GM18508 (cell line): Measurements from ENCODE around the gene AIFM2.

Experiments
- ATAC-seq: cut with Tn5 transposase; IDR thresholded peaks from one replicate; pipeline ENCODE4 v1.9.1; 2021; ENCODE audit warnings: moderate number of reproducible peaks; ENCODE audit not compliant: insufficient read depth, unreplicated experiment

Gene AIFM2

DNA sequence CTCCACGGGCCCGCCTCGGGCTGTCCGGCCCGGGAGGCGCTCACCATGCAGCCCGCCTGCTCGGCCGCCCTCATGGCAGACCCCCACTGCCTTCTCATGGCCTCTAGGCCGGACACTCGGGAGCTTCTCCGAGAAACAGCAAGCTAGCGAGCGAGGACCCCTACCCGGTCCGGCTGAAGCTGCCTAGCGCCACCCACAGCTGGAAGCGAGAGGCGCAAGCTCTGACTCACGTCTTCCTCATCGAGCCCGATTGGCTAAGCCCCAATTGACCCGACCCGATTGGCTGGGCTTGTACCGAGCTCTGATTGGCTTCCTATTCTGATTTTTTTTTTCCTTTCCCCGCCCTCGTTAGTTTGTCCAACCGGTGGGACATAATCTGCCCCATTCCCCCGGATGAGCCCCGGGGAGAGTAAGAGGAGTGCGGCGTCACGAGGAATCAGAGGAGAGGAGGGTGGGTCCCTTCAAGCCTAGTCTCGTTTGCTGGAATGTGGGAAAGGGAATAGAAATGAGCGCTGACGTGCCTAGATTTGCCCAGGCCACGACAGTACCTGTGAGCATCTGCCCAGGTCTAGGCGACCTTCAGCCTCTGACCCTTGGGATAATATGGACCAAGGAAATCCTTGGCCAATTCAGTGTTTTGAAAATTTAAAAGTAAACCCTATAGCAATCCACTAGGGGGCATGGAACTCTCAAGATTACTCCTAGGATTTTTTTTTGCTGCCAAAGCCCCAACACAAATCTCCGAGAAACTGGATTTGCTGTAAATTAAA is 14.0 kb upstream of the AIFM2 start, which contains the start of gene TYSND1:
Gene TYSND1, minus strand, starts transcription at position 212 of the 770 bp plus-strand sequence. Its CDS starts 114 bp downstream, at position 98.
- peak; percentile 79 for ATAC-seq

DNA sequence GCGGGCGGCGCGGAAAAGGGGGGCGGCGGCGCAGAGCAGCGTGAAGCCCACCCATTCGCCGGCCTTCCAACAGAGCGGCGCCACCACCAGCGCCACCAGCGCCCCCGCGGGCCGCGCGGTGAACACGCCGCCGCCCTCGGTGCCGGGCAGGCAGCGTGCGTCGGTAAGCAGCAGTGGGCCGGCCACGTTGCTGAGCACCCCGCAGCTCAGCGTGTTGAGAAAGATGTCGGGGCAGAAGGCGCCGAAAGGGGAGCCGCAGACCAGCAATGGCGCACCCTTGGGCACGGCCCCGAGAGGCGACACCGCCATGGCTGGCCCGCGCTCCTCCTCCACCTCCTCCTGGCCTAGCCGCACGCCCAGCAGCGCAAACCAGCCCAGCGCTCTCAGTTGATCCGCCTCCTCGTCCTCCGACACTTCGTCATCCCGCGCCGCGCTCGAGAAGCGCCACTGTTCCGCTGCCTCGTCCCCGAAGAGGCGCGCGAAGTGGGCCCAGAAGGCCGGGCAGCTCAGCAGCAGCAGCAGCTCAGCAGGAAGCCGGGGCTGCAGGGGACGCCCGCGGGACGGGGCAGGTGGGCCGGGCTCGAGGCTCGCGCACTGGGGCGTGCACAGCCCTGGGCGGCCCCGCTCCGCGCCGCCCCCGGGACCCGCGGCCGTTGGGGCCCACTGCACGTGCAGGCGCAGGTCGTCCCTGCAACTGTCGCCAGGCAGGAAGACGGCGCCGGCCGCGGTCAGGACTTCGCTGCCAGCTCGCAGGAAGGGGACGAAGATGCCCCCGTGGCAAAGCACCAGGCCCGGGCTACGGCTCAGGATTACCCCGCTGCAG is 13.3 kb upstream of the AIFM2 start:
- ATAC-seq: peak; percentile 24

DNA sequence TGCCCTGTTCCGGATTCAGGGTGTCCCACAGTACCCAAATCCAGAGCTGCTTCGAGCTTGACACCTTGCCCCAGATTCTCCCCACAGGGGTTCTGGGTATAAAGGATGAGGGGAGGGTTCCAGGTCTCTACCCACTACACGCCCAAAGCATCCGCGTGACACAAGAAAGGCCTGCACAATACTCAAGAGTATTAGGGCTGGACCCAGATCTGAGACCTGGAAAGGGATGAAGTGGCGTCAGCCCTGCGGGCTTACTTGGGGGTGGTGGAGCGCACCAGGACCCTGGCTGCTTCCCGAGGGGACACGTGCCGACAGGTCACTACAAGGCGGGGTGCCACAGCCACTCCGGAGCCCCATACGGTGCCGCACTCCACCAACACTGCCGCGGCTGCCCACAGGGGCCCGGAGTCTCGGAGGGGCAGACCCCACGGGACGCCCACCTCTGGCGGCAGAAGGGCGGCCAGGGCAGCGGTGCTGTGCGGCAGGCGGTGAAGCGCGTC is 12.6 kb upstream of the AIFM2 start:
- peak; percentile 5 for ATAC-seq

DNA sequence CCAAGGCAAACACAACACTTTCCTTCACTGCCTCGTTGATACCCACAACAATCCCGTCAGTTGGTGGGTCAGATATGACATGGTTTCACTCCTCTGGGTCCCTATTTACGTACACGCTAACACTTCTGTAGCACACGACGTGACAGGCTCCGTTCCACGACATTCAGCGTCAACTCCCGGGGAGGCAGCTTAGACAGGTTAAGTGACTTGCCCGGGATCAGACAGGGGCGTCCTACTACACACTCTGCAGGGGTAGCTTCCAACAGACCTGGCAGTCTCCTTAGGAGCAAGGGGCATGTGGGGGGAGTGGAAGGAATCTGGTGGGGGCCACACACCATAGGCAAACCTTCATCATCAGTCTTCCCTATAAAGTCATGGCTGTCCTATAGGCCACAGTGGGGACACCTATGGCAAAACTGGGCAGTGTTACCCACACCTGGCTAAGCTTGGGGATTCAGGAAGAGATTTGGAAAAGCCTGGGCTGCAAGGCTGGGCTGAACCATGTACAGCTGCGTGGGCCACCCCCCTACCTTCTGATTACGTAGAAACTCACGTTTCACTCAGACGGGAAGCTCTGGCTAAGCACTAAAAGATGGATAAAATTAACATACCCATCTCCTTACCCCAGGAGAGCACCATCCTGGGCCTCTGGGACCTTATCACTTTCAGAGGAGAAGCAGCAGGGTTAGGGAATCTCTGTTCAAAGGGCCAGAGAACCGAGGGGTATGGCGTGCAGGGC is 11.9 kb upstream of the AIFM2 start:
- ATAC-seq: no peak

DNA sequence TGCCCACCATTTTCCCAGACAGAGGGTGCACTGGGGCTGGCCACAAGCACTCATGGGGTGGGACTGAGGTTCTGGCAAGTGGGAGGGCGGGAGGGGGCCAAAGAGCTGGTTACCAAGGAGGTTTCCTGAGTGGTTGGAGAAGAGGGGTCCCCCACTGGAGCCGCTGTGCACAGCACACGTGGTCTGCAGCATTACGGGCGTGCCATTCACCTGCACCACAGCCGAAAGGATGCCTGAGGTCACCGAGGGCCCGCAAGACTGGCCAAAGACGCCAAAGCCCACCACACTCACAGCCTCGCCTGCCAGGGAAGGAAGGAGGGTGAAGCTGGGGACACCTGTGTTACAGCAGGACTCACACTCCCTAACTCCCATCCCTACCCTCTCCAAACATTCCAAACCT is 9.9 kb upstream of the AIFM2 start:
- ATAC-seq: no peak

DNA sequence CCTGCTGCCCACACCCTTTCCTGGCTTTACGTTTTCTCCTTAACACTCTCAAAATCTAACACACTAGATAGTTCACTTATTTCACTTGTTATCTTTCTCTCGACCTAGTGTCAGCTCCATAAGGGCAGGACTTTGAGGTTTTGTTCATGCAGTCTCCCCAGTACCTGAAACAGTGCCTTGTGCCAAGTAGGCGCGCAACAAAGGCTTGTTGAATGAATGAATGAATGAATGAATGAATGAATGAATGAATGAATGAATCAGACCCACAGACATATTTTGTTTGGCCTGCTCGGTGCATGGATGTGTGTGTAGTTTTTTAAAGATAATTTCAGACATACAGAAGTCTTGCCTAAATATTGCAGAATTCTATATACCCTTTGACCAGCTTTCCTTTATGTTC is 7.7 kb upstream of the AIFM2 start:
- no peak for ATAC-seq

DNA sequence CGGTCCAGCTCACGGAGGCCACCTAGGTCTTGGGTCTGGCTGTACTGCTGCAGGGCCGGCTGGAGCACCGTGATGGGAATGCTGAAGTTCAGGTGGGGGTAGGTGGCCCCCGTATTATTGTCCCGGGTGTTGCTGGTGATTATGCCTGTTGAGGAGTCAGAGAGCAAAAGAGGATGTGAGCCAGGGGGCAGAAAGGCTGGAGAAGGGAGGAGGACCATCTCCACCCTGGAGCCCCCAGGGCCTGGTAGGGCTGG is 7.3 kb upstream of the AIFM2 start:
- ATAC-seq: no peak

DNA sequence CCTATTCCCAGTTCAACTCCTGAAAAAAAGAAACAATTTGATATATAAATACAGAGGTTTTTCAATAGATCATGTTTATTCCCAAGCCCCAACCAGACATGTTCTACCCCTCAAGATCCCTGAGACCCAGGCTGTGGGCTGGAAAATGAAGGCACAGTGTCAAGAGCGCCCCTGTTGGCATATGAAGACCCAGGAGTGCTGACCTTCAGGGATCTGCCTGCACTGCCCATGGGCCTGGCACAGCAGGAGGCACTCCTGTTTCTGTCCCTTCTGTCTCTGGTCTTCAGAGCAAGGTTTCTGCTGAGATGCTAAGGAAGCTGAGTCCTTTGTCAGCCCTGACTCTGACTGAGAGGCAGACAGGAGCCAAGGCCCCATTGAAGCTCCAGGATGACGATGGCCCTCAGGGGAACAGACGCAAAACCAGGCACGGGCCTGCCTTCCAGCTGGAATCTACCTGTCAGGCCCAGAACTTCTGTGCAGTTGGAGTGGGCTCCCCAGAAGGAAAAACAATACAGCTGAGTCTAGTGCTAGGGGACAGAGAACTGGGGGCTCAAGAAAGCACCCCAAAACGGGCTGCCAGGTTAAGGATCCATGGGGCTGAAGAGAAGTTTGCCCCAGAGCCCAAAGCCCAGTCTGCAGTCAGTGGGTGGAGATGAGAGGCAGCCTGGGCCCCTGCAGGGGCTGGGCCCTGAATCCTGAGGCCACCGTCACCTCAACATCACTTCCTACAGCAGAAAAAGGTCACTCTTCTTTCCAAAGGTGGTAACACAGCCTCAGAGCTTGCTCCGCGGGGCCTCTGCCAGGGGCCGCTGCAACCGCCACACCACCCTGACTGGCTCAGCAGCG is 6.7 kb upstream of the AIFM2 start:
- no peak for ATAC-seq

DNA sequence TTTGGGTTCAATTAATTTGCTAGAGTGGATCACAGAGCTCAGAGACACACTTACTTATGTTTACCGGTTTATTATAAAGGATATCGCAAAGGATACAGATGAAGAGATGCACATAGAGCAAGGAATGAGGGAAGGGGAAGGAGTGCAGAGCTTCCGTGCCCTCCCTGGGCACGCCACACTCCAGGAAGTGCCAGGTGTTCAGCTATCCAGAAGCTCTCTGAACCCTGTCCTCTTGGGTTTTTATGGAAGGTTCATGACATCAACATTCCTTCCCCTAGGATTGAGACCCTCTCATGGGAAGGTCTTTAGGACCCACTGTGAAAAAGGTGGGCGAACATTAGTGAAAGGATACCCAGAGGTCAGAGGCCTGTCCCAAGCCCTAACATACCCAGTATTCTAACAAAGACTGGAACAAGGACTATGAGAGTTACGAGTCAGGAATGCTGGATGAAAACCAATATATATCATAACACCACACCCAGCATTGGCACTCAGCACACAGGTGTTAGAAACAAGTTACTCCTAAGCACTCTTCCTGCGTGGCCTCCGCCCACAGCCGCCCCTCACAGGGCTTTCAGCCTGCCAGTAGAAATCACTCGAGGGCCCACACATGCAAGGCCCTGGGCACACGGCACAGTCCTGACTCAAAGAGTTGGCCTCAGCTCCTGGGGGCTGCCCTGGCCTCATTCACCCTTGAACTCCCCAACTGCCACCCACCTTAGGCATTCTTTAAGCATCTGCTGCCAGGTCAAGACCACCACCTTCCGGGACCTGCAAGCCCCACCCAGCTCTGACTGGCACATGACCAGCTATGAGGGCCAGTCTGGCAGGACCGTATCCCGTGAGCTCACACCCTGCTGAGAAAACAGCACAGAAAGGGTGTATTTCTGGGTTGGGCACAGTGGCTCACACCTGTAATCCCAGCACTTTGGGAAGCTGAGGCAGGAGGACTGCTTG is 5.6 kb upstream of the AIFM2 start:
- no peak for ATAC-seq

DNA sequence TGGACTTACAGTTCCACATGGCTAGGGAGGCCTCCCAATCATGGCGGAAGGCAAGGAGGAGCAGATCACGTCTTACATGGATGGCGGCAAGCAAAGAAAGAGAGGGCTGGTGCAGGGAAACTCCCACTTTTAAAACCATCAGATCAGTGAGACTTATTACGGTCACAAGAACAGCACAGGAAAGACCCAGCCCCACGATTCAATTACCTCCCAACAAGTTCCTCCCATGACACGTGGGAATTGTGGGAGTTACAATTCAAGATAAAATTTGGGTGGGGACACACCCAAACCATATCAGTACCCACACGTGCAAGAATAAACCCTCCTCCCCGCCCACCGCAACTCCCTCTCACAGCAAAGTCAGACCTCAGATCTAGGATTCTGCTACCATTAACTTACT is 4.5 kb upstream of the AIFM2 start:
- ATAC-seq: no peak

DNA sequence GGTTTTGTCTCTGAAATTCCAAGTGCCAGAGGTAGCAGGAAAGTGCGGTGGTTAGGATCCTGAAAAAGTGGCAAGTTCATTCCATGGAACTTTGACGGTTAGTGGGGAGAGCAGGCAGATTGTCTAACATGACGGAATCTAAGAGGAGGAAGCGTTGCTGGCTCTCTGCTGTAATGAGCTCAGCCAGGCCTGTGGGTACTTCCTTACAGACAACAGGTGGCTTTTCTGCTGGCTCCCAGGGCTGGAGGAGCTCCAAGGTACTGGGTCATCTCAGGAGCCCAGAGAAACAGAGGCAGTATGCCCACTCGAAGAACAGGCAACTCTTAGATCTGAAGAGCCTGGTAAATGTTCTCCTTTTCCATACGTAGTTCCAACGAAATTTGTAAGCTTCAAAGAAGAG is 3.1 kb upstream of the AIFM2 start:
- no peak for ATAC-seq

DNA sequence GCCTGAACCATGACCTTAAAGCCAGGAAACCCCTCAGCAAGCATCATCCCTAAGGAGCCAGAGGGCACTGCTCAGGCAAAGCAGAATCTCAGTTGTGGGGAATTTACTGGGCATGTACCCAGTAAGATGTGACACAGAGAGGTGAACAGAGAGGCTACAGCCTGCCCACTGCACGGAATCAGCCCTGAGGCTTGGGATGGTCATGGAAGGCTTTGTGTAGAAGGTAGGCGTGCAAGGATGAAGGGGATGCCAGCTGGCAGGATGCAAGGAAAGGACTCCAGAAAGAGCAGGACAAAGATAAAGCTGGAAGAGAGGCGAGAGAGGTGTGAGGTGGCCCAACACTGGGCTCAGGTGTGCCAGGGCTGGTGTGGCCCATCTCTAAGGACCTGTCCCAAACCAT is 2.4 kb upstream of the AIFM2 start:
- no peak for ATAC-seq

DNA sequence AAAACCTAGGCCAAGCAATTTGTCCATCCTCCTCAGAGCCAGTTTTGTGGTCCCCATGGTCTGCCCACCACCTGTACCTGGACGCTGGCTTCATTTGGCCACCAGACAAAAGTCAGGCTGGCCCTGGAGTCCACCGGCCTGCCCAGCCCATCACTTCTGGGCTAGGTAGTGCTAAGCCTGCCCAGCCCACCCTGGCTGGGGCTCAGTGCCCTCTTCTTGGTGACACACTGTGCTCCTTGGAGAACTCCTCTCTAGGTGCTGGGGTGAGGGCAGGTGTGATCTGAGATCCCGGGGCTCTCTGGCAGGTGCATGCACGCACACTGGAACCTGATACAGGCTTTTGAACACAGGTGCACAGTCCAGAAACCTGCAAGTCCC is 1.1 kb downstream of the AIFM2 start:
- no peak for ATAC-seq

DNA sequence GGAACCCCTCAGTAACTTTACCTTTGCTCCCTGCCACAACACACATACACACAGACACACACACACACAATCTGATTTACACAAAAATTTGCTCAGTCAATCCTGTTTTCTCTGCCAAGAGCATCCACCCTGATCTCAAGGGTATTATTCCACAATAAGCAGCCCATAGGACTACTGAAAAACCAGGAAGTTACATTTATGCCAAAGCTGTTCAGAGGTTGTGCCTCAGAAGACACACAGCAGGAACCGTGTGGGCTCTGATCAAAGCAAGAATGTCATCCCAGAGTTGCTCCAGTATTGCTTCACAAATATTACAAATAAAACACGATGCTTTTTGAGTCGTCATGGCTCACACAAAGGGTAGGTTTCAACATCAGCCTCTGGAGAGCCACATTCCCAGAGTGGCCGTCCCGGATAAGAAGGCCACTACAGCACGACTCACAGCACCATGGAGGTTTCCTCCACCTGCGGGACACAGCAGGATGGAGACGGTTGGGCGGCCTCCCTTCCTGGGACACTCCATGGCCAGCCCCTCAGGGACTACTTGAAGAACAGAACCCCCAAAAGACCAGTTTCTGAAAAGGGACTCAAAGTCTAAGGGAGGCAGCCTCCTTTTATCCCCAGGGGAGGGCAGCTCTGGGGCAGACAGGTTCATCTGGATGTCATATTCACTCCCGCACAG is 1.6 kb downstream of the AIFM2 start:
- no peak for ATAC-seq

DNA sequence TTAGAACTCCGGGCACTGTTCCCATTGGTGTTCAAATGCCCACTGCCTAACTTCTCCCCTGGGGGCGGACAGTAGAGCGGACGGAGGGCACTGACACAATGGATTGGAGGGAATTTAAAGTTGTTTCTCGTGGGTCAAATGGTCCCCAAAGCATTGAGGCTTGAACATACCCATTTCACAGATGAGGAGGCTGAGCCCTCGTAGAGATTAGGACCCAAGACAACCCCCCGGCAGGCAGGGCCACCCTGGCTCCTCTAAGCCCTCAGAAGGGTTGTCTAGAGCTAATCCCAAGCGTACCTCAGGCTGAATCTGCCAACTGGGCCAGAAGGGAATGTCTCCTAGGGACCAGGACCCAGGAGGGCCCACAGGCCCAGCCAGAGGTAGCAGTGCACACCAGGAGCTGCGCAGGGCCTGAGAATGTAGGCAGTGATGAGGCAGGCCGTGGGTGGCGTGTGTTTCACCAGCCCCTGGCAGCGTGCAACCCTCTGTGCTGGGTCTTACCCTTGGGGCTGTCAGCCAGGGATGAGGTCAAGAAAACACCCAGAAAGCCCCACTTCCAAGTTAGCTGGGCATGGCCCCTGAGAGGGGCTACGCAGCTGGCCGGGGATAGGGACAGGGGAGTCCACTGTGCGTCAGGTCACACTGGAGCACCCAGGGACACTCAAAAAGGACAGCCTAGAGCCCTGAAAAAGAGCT is 5.8 kb downstream of the AIFM2 start:
- no peak for ATAC-seq

DNA sequence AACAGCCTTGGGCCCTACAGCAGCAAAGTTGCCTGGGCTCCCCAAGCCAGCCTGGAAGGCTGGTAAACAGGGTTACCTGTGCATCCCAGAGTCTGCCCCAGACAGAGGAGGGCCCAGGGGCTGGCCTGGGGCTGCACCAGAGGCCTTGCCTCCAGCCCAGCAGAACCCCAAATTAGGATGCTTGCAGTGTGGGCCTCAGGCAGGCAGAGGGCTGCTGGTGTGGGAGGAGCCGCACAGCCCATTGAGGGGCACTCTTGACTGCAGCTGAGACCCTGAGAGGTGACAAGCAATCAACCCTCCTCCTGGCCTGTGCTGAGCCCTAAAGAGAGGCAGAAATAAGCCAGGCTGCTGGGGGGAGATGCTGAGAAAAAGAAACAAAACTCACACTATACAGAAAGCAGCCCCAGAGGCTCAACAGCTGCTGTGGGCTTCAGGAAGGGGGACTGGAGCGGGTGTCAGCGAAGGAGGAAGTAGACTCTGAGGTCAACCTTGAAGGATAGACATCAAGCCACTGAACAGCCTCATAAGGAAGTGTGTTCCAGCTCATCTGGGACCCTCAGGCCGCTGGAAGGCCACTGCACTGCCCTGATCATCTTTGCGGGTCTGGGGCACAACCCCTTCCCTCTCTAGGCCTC is 6.6 kb downstream of the AIFM2 start:
- no peak for ATAC-seq

DNA sequence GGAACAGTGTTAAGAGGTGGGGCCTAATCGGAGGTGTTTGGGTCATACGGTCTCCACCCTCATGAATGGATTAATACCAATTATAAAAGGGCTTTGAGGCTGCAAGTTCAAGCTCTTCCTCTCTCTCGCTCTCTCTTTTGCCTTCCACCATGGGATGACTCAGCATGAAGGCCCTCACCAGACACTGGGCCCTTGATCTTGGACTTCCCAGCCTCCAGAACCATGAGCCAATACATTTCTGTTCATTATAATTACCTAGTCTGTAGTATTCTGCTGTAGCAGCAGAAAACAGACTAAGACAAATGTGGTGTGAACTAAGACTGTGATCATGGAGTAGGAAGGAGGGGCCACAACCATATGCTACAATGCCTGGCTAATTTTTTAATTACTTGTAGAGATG is 7.7 kb downstream of the AIFM2 start:
- ATAC-seq: no peak

DNA sequence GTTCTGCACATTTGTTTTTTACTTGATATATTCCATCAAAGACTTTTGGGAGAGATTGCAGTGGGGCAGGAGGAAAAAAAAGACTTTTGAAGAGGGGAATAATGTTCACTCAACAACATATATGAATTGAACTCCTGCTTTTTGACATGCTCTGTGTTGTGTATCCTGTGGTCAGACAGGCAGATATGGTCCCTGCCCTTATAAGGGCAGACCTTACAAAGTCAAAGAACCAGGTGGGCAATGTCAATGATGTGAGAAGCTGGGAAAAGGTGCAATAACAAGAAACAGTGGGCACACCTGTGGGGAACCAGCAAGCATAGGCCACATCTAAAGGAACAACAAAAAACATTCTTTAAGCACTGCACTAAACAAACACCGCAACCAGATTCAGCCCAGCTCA is 8.2 kb downstream of the AIFM2 start:
- no peak for ATAC-seq
